Esophagus squamous epithelium (tissue), 5 donors: ENCODE measurements around the gene RBM14. TPM values are rescaled to one million over a fixed set of nuclear protein-coding genes. Genes with fewer than 3 reads are reported as not detected.
A peak's percentile ranks its signal among the peaks of the same experiment; 100 is the strongest.

ENCODE experiments used
- DNase-seq: peaks from one replicate; lab custom pipeline; 2025; lab: John Stamatoyannopoulos, UW
- H3K27ac ChIP-seq, 4 donors: fragments of 200-600 bp; sonication (generic); one replicate each; pipeline ENCODE4 v1.5.1; 2016 to 2019; ENCODE audit warnings: mild to moderate bottlenecking in 1 of 4
- H3K27me3 ChIP-seq, 4 donors: fragments of 200-600 bp; sonication (generic); 1 replicate in 3 of 4; 2 replicates in 1 of 4; pipeline versions ENCODE4 v1.5.1 to v1.6.0; 2017 to 2021; ENCODE audit warnings: antibody characterized with exemption in 1 of 4
- H3K36me3 ChIP-seq, 3 donors: fragments of 200-600 bp; sonication (generic); one replicate each; pipeline ENCODE4 v1.5.1; 2016 to 2019
- H3K4me1 ChIP-seq, 3 donors: fragments of 200-600 bp; sonication (generic); one replicate each; pipeline ENCODE4 v1.5.1; 2017 to 2019
- H3K4me3 ChIP-seq, 4 donors: fragments of 200-600 bp; sonication (generic); 1 replicate in 3 of 4; 2 replicates in 1 of 4; pipeline ENCODE4 v1.5.1; 2016 to 2019; ENCODE audit warnings: mild to moderate bottlenecking in 2 of 4, moderate library complexity in 1 of 4
- H3K9me3 ChIP-seq, 3 donors: fragments of 200-600 bp; sonication (generic); one replicate each; pipeline ENCODE4 v1.5.1; 2016 to 2019
- CTCF ChIP-seq, 6 experiments: fragments of 450-650 bp in 4 of 6; fragments of 200-600 bp in 2 of 6; sonication (generic) in 2 of 6; IDR thresholded peaks; one replicate each; pipeline ENCODE4 v1.5.1; 2016 to 2019; ENCODE audit warnings: antibody characterized with exemption in 6 of 6, mild to moderate bottlenecking in 4 of 6, moderate library complexity in 4 of 6
- POLR2A ChIP-seq, 4 donors: fragments of 450-650 bp; IDR thresholded peaks; one replicate each; pipeline ENCODE4 v1.6.1; 2017; ENCODE audit warnings: antibody characterized with exemption in 4 of 4, mild to moderate bottlenecking in 4 of 4, moderate library complexity in 3 of 4
- WGBS, 2 donors: methylation state at CpG; one replicate each; pipeline ENCODE4 v1.1.5; 2018; 5-methylcytosine and 5-hydroxymethylcytosine counted together
- intact Hi-C: fragments of 100-400 bp; cut with DNase I; formaldehyde crosslinking; loops from one replicate; pipeline ENCODE4 v1.15.0; 2022
- total RNA-seq, 4 donors: library from RNA; depleted of rRNA; stranded (reverse); fragments of >200 nt; gene quantifications; one replicate each; pipeline ENCODE4 v1.1.0, GENCODE V29; 2016
- donor health status: DM: yes; HTN: yes; CAD: no.

Gene RBM14
- total RNA-seq = 10 to 100 TPM; 37.0 to 61.5 (median 38.0) TPM

GRCh38 chr11:66616379-66617154 is at the start of gene RBM14:
RBM14 (plus strand) TSS chr11:66616630; CDS start chr11:66616721, 91 bp downstream.
- Histone ChIP-seq H3K9me3 (no peaks in the 10 kb centered on the region), H3K27me3 (no peaks in the 10 kb centered on the region)
- DNase-seq = peak; percentile 89

GRCh38 chr11:66567787-66568123 is 48.7 kb upstream of the RBM14 start:
- no peaks in the 10 kb centered on the region for H3K9me3 ChIP-seq
- peak overlapping the region in 2 of 4 donors; percentile 26 to 70 for H3K27ac ChIP-seq
- TF ChIP-seq CTCF (IDR thresholded peaks at IDR 0.05) (no peak), POLR2A (IDR thresholded peaks at IDR 0.05) (no peak)
- intact Hi-C loops = no loop called here
- H3K27me3 ChIP-seq = peaks cover 0 to 9% (median 0%) of the 10 kb centered on the region in 4 donors
- WGBS, 2 donors = 20 to 84% methylated on average over 2 to 6 of the region's 15 CpGs
- peaks cover 0 to 28% (median 0%) of the 10 kb centered on the region in 3 donors for H3K36me3 ChIP-seq
- H3K4me1 ChIP-seq = peaks cover 11 to 20% (median 14%) of the 10 kb centered on the region in 3 donors
- DNase-seq = no peak
- H3K4me3 ChIP-seq = peak overlapping the region; percentile 48 to 86 (median 62)

More at GRCh38 chr11:66616379-66617154, at the start of gene RBM14:
- peak in 1 of 6 experiments; percentile 12 for TF ChIP-seq CTCF (IDR thresholded peaks at IDR 0.05)
- peak; percentile 40 to 100 (median 98) for TF ChIP-seq POLR2A (IDR thresholded peaks at IDR 0.05)
- Histone ChIP-seq H3K4me1 (peaks cover 22 to 57% (median 25%) of the 10 kb centered on the region in 3 donors), H3K27ac (peak within 1 kb of the TSS; percentile 97), H3K4me3 (peak within 1 kb of the TSS; percentile 83 to 97 (median 90)), H3K36me3 (peaks cover 0 to 7% (median 2%) of the 10 kb centered on the region in 3 donors)
- WGBS, 2 donors = 0 to 1% methylated on average over 12 to 13 of the region's 90 CpGs
- intact Hi-C loops = loop anchor here (5.0 kb wide), 1 partner anchor 61 kb away; the partner anchor contains the start of gene RBM4B

- 13 to 24% methylated on average over 12 to 13 of the region's 77 CpGs for WGBS, 2 donors
- Histone ChIP-seq H3K4me1 (peaks cover 11 to 20% (median 14%) of the 10 kb centered on the region in 3 donors), H3K27me3 (peaks cover 0 to 9% (median 0%) of the 10 kb centered on the region in 4 donors), H3K4me3 (peak within 1 kb of the TSS; percentile 48 to 86 (median 62)), H3K27ac (peak within 1 kb of the TSS in 3 of 4 donors; percentile 26 to 70 (median 40)), H3K36me3 (peaks cover 0 to 28% (median 0%) of the 10 kb centered on the region in 3 donors), H3K9me3 (no peaks in the 10 kb centered on the region)
- DNase-seq = no peak
- intact Hi-C loops = no loop called here
- no peak for TF ChIP-seq CTCF (IDR thresholded peaks at IDR 0.05)
- peak in 1 of 4 donors; percentile 17 for TF ChIP-seq POLR2A (IDR thresholded peaks at IDR 0.05)
Measured at GRCh38 chr11:66568124-66568916, 48.1 kb upstream of the RBM14 start, which contains the start of gene CTSF. CTSF (minus strand) TSS chr11:66568606; CDS start chr11:66568486, 120 bp downstream.

GRCh38 chr11:66569076-66569475 is 47.4 kb upstream of the RBM14 start:
- H3K4me1 ChIP-seq = peaks cover 11 to 20% (median 14%) of the 10 kb centered on the region in 3 donors
- H3K36me3 ChIP-seq = peaks cover 0 to 22% (median 0%) of the 10 kb centered on the region in 3 donors
- H3K9me3 ChIP-seq = no peaks in the 10 kb centered on the region
- H3K27ac ChIP-seq = no peak overlapping the region
- peaks cover 0 to 9% (median 0%) of the 10 kb centered on the region in 4 donors for H3K27me3 ChIP-seq
- no peak for DNase-seq
- WGBS, 2 donors = 77 to 92% methylated on average over 6 to 7 of the region's 7 CpGs
- no peak overlapping the region for H3K4me3 ChIP-seq
- TF ChIP-seq CTCF (IDR thresholded peaks at IDR 0.05) (no peak), POLR2A (IDR thresholded peaks at IDR 0.05) (no peak)
- intact Hi-C loops = no loop called here
